Fibroblast of peridontal ligament (primary cell): ENCODE results near the gene PTPRM.
A peak's percentile ranks its signal among the peaks of the same experiment; 100 is the strongest.

Experiments used
- DNase-seq: peaks from one replicate; pipeline ENCODE4 v3.0.0-alpha.2; 2010; ENCODE audit errors: extremely low read depth

The PTPRM gene

DNA sequence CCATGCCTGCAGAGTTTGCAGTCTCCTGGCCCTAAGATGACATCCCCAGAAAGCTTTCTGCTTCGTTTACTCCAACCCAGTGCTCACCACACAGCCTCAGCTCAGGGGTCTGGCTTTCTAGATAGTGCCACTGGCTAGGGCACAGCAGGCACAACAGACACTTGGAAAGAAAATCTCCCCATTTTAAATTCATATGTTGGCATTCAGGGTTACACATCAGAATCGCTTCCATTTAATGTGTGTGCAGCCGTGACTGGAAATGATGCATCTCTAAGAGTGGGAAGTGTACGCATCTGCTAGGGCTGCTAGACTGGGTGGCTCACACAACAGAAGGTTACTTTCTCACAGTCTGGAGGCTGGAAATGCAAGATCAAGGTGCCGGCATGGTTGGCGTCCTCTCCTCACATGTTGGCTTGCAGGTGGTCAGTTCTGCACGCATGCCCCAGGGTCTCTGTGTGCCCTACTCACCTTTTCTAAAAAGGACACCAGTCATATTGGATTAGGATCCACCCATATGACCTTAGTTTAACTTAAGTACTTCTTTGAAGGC is 712.7 kb downstream of the PTPRM start:
- DNase-seq: no peak

DNA sequence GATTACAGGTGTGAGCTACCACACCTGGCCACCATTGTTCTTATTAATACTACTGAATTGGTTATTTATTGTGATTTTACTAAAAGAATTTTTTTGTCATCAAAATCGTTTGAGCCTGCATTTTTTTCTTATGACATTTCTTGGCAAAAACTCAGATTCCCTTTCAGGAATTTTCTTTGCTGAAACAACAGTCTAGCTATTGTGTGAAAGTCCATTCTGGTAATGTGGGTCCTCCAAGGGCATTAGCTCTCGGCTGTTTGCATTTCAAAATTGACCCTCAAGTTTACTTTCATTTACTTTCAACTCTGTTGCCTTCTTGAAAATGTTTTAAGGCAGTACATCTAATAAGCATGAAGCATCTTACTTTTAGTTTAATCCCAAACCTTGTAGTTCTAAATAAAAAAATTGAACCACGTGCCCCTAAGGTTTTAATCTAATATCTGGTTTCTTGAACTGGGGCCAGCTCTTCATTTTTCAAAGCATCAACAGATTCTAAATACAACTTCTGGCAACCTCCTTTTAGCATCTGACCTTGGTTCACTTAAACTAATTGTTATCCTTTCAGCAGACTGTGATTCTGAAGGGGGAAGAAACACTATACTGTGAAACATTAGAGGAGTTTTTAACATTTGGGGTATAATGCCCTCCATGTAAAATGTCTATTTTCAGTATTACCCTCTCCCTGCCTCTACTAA is 716.9 kb downstream of the PTPRM start:
- peak; percentile 68 for DNase-seq

DNA sequence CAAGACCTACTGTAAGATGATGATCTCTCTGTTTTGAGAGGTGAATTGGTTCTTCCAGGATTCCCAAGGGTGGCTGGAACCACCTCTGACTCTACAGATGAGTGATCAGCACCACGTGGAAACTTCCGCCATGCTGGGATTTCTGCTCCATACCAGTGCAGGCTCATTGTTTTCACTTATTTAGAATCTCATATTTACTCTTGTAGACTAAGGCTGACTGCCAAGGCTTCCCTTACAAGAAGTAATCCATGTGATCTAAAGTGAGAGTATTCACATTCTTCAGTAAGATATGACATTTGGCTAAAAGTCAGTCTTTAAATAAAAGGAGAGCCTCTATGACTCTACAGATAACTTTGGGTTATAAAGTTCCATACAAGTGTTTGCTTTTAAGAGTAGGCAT is 719.2 kb downstream of the PTPRM start:
- no peak for DNase-seq

- DNase-seq: no peak
Measured at GRCh38 chr18:8287196-8287885, 720.2 kb downstream of the PTPRM start.

DNA sequence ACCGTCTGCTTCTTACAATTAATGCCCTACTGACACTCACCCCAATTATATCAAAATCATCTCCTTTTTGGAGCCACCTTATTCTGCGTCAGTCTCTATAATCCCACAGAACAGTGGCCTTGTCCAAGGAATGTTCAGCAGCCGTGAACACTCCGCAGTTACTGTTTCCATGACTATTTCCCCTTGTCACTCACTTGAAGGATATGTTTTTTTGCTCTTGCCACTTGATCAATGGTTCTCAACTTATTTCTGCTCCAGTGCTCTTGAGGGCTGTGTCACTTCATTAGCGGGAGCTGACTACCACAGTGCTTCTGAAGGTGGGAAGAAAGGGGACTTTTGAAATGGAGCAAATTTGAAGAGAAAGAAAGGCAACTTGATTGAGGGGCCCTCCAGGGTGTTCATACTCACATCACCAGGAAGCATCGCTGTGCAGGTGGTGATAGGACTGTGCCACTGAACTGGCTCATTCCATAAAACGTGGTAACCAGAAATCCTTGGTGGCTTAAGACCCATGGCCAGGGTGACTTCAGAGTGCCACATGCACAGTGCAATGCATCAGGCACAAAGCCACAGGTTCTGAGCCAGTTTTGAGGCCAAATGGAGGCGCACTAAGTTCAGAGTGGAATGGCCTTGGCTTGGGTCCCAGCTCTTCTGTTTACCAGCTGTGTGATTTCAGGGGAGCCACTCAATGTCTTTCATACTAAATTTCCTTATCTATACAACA is 721.5 kb downstream of the PTPRM start:
- DNase-seq: no peak

DNA sequence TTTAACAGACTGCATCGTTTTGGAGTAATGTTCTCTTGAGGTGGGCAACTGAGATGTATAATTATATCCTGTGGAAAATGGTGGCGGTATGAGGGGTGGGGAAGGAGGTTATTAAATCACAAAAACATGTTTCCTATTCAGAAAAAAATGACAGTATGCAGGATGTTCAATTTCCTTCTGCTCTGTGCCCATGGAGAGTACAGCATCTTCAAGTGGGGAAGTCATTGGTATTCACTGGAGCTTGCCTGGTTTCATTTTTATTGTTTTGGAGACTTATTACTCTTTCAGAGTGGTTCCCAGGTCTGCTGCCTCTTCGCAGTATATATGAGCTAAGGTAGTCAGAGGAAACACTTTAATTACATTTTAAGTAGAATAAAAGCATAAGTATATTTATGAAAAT is 723.3 kb downstream of the PTPRM start:
- DNase-seq: no peak

GRCh38 chr18:8290913-8291312 is 723.8 kb downstream of the PTPRM start:
- DNase-seq: no peak

GRCh38 chr18:8293184-8293583 is 726.1 kb downstream of the PTPRM start:
- no peak for DNase-seq

DNA sequence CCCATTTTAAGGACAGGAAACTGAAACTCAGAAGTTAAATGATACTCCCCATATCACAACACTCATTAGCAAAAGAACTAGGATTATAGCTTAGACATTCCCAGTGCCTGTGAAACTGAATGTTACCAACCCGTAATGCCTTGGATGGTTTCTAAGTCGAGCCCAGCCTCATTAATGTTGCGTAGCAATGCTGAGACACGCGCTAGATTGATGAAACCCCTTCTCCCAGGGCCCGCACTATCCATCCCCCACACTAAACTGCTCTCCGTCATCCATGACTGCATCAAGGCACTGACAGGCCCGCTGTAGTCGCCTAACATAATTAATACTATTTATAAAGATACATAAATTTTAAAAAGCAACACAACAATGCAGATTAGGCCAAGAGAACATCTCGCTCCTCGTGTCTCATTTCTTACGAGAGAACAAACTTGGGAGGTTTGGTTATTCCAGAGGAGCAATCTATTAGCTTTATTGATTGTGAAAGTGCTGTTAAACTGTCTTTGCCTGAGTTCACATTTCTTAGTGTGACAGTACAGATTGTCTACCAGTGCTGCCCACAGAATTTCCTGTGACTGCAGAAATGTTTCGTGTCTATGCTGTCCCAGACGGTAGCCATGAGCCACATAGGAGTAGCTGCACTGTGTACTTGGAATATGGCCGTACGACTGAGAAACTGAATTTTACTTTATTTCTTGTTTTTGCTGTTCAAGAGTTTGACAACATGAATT is 729.9 kb downstream of the PTPRM start:
- no peak for DNase-seq

DNA sequence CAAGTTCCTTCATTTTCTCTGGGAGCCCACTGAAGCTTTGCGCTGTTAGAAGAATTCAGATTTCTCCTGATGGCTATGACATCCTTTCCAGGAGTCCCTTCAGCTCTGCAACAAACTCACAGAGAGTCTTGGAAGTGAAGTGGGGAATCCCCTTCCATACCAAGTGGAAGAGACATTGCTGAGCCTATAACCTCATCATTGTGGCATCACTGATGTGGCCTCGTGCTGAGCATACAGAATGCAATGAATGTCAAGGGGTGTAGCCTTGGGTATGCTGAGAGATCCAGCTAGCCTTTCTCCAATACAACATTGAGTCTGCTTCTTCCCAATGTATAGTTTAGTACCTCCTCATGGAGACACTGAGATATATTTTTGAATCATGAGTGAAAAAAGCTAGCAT is 731.1 kb downstream of the PTPRM start:
- DNase-seq: no peak

DNA sequence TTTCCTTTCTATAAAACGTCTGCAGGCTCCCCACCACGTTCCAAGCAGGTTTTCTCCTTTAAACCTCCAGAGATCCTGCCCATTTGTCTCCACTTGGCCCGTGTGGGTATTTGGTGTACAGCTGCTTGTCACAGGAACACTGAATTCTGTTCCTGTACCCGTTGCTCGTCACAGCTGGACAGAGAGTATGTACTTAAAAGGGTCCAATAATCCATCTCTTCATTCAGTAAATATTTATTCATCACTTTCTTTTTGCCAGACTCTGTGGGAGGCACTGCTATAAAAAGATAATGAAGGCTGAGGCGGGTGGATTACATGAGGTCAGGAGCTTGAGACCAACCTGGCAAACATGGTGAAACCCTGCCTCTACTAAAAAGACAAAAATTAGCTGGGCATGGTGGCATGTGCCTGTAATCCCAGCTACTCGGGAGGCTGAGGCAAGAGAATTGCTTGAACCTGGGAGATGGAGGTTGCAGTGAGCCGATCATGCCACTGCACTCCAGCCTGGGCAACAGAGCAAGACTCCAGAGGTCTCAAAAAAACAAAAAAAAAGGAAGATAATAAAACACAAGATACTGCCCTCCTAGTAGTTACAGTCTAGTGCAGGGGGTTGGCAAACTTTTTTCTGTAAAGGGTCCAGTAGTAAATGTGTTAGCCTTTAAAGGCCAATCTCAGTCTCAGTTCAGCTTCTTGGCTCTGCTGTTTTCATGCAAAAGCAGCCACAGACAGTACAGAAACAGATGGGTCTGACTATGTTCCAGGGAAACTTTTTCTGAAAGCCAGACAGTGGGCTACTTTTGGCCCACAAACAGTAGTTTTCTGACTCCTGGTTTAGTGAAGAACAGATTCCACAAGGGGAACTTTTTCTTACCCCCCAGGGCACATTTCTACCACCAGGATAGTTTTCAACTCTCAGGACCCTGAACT is 732.2 kb downstream of the PTPRM start:
- DNase-seq: no peak

DNA sequence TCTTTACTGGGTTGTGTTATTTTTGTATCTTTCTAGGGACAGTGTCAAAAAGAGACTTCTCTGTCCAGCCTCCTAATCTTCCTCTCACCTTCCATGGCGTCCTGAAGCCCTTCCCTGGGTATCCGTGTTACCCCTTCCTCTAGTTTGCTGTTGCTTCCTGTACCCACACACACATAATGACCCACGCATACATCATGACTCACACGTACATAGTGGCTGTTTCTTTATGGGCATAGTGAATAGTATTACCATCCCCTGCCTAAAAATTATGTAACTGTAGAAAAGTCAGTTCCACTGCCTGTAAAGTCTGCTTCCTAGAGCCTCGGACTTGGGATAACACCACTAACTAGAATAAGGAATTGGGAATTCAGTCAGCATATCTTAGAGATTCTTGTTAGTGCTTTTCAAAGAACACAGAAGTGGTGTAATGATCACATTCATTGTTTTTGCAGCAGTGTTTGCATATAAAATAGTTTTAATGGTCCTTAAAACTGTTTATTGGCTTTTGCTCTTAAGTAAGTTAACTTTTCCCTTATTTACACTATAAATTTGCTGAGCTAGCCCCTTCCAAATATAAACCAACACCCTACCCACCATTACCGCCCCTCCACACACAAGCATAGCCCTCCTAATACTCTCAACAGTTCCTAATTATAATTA is 733.8 kb downstream of the PTPRM start:
- DNase-seq: peak; percentile 12

DNA sequence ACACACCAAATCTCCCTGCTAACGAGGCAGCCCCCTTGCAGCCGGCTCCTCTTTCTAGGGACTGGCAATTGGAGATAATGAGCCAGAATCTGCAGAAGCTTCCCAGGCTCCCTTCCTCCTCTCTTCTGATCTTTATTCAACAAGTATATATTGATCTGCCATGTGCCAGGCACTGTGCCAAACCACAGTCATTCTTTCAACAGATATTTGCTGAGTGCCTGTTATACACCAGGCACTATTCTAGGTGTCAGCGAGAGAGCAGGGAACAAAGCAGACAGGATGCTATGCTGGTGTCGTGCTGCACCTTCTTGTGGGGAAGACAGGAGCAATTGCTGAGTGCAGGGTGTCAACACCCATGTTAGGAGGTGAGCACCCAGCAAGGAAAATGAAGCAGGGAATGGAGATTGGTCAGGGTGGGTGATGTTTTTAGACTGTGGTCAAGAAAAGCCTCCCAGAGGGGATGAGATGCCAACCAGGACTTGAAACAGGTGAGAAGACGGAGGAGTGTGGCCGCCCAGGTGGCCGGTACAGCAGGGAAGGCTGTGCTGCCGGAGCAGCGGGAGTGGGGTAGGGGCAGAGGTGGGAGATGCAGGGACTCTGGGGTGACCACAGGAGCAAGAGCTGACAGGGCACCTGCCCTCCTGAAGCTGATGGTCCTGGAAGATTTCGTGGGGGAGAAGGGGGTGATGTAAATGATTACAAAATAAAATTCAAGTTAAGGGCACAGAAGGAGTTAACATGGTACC is 734.5 kb downstream of the PTPRM start:
- peak; percentile 45 for DNase-seq

DNA sequence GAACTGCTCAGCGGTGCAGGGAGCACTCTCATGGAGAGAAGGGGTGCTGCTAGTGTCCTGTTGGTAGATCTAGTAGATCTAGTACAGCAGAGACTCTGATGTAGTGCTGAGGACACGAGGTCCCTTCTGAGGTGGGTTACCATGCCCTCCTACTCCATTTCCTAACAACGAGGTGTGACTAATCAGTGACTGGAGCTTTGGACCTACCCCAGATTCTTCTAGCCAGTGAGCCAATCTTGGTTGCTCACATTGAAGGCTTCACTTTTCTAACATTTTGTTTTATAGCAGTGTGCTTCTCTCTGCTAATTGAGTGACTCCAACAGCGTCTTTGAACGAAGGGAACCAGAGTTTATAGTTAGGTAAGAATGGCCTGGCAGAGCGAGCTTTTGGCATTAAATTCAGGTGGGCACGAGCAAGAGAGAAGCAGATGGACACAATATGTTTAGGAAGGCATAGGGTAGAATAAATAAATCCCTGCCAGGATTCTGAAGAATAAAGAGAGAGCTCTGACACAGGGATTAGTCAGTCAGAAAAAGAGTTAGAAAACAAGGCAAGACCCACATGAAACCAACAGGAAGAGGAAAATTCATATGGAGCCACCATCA is 736.1 kb downstream of the PTPRM start:
- no peak for DNase-seq

GRCh38 chr18:8307960-8308359 is 740.8 kb downstream of the PTPRM start:
- no peak for DNase-seq

GRCh38 chr18:8313043-8313442 is 745.9 kb downstream of the PTPRM start:
- no peak for DNase-seq

DNA sequence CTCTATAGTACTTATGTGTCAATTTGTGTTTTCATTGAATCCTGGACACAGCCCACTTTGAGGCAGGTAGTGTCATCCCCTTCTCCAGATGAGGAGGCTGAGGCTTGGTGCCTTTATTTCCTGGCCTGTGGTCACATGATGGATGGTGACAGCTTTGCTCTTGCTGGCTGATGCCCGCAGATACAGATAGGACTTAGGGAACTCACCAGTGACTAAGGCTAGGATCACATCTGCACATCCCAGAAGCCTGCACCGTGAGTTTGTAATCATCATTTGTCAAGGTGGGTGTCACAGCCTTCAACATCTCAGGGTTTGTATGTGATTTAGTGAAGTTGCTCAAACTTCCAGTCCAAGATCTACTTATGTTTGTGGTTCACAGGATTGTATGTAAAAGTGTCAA is 747.0 kb downstream of the PTPRM start:
- no peak for DNase-seq

DNA sequence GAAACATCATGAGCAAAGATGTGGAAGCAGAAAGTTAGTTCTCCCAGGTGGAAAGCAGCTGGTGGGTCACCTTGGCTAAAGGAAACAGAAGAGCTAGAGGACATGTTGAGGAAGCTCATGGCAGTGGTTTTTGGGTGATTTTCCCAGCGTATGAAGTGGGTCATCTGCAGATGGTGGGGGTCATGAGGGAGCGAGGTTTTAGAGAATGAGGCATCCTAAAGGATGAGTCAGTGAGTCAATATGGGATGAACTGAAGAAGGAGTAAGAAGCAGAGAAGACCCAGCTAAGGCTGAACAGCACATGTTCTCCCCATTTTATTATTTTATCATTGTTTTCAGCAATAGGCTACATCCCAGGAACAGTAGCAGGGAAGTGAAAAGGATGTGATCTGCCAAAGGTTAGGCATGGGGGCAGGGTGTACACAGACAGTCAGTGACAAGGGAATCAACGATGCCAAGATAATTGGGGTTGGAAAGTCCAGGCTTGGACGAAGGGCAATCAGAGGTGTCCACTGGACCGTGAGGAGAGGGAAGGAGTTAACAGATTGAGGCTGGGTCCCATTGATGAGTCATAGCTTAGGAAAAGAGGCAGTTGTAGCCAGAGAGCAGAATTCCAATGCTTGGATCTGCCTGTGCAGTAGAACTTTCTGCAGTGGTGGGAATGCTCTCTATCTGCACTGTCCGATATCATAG is 752.8 kb downstream of the PTPRM start:
- DNase-seq: no peak

- DNase-seq: no peak
Measured at GRCh38 chr18:8322486-8322885, 755.4 kb downstream of the PTPRM start.
